Measurements from ENCODE around the gene TBC1D9B. TPM values are rescaled to one million over a fixed set of nuclear protein-coding genes. Genes with fewer than 3 reads are reported as not detected.

Gene TBC1D9B
- total RNA-seq, 1 experiment from 2014 or later, result 70.9 TPM

DNA sequence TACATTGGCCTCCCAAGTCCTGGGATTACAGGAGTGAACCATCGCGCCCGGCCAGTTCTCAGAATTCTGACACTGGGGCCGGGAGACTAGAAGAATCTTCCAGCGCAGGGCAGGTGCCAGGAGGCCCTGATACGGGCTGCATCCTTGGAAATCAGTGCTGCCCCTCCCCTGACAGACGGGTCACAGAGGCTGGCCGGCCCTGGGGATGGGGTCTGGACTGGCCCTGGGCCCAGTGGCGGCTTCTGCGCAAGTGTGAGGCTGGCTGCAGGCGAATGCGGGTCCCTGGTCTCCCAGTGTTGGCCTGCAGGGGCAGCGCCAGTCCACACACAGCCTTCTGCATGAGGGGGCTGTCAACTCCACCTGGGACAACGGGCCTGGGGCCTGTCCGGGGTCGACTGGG lies 831 bp upstream of the TBC1D9B start (continued):
- TF ChIP-seq, protein P1, sequence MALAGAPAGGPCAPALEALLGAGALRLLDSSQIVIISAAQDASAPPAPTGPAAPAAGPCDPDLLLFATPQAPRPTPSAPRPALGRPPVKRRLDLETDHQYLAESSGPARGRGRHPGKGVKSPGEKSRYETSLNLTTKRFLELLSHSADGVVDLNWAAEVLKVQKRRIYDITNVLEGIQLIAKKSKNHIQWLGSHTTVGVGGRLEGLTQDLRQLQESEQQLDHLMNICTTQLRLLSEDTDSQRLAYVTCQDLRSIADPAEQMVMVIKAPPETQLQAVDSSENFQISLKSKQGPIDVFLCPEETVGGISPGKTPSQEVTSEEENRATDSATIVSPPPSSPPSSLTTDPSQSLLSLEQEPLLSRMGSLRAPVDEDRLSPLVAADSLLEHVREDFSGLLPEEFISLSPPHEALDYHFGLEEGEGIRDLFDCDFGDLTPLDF (CRISPR knock-in tag; IDR thresholded peaks at IDR 0.05), result no peak

DNA sequence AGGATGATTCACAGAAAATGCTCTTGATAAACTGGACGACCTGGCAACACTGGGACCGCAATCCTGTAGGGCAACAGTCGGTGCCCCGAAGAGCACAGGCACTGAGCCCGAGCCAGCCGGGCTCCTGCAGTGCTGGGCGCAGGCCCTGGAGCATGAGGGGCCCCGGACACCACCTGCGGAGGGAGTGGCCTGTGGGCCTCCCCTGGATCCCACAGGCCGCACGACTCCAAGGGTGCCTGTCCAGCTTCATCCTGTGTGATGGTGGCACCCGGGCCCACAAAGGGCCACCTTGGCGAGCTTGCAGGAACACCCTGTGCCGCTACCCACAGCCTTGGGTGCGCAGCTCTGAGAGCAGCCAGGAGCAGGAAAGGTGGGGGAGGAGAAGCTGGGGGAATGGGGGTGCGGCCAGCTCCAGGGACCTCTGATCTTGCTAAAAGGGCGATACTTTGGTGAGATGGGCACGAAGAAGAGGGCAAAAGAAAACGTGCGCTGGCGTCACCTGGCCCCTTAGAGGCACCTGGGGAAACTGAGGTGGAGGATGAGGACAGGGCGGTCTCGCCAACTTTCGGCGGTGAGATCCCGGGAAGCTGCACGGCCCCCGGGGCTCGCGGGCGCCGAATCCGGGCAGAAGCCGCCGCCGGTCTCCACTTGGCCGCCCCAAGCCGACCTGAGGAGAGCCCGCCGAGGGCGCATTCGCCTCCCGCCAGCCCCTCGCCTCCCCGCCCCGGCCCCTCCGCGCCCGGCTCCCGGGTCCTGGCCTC lies 722 bp downstream of the TBC1D9B start:
- TF ChIP-seq, protein P2, sequence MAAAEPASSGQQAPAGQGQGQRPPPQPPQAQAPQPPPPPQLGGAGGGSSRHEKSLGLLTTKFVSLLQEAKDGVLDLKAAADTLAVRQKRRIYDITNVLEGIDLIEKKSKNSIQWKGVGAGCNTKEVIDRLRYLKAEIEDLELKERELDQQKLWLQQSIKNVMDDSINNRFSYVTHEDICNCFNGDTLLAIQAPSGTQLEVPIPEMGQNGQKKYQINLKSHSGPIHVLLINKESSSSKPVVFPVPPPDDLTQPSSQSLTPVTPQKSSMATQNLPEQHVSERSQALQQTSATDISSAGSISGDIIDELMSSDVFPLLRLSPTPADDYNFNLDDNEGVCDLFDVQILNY (CRISPR knock-in tag; IDR thresholded peaks at IDR 0.05), result no peak
- TF ChIP-seq JUN (CRISPR knock-in tag; IDR thresholded peaks at IDR 0.05) (no peak), FOXP1 (CRISPR knock-in tag; IDR thresholded peaks at IDR 0.05; ENCODE audit: borderline replicate concordance) (no peak), HMGA2 (CRISPR knock-in tag; IDR thresholded peaks at IDR 0.05) (no peak)
- TF ChIP-seq, protein P3, sequence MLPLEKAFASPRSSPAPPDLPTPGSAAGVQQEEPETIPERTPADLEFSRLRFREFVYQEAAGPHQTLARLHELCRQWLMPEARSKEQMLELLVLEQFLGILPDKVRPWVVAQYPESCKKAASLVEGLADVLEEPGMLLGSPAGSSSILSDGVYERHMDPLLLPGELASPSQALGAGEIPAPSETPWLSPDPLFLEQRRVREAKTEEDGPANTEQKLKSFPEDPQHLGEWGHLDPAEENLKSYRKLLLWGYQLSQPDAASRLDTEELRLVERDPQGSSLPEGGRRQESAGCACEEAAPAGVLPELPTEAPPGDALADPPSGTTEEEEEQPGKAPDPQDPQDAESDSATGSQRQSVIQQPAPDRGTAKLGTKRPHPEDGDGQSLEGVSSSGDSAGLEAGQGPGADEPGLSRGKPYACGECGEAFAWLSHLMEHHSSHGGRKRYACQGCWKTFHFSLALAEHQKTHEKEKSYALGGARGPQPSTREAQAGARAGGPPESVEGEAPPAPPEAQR (CRISPR knock-in tag; IDR thresholded peaks at IDR 0.05), result no peak
- TF ChIP-seq, protein P1 (CRISPR knock-in tag; IDR thresholded peaks at IDR 0.05), result no peak
- peaks cover 18% of the 10 kb centered on the region for H3K36me3 Mint-ChIP-seq
- ATAC-seq (peak; percentile 9), DNase-seq (ENCODE audit: low spot score) (peak; percentile 44)
- CTCF ChIA-PET, result interaction anchor here (0.8 to 2.6 kb wide), 7 partner anchors 12 to 184 kb away, joined by 3 to 19 read pairs (median 5); no protein-coding TSS in a partner anchor
- no peak overlapping the region for H3K27ac Mint-ChIP-seq
- peaks cover 3% of the 10 kb centered on the region; the same call in 1 of the 2 replicates for H3K4me1 Mint-ChIP-seq
- peak overlapping the region; percentile 81 for H3K4me3 Mint-ChIP-seq
- no peaks in the 10 kb centered on the region for H3K27me3 Mint-ChIP-seq (ENCODE audit: low read depth)
- H3K9me3 Mint-ChIP-seq, result no peaks in the 10 kb centered on the region
- POLR2A ChIA-PET, result interaction anchor here (0.6 kb wide), 1 partner anchor 717 kb away, joined by 4 read pairs; no protein-coding TSS in a partner anchor

DNA sequence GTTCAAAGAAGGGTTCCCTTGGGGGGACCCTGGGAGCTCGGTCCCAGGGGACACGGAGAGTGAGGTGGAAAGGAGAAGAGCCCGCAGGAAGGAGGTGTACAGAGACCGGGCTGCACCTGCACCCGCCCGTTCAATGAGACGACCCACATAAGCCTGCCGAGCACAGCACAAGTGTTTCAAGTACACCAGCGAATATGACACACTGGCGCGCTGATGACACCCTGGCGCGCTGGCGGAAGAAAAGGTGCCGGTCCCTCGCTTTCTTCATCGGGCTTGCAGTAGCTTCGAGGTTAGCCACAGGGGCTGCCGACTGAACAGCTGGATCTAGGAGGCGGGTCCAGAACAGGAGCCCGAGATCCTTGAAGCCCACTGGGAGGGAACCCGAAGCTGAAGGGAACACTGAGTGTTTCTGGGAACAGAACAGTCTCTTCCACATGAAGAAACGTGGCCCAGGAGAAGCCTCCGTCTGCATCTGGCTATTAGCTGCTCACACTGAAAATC lies 1.4 kb downstream of the TBC1D9B start:
- no peak for ATAC-seq
- ChIA-PET CTCF (interaction anchor here (0.8 to 2.6 kb wide), 6 partner anchors 11 to 144 kb away, joined by 3 to 19 read pairs (median 6); no protein-coding TSS in a partner anchor), POLR2A (interaction anchor here (0.6 kb wide), 1 partner anchor 718 kb away, joined by 4 read pairs; no protein-coding TSS in a partner anchor)
- Mint-ChIP-seq H3K36me3 (peaks cover 18% of the 10 kb centered on the region), H3K27ac (no peak overlapping the region), H3K4me1 (peaks cover 3% of the 10 kb centered on the region; the same call in 1 of the 2 replicates), H3K4me3 (peak overlapping the region; percentile 81), H3K9me3 (no peaks in the 10 kb centered on the region), H3K27me3 (ENCODE audit: low read depth) (no peaks in the 10 kb centered on the region)
- peak; percentile 27 for DNase-seq (ENCODE audit: low spot score)
- no peak for TF ChIP-seq ESRRA (CRISPR knock-in tag; IDR thresholded peaks at IDR 0.05; ENCODE audit: borderline replicate concordance)
- TF ChIP-seq EMX1 (CRISPR knock-in tag; IDR thresholded peaks at IDR 0.05), result no peak
- TF ChIP-seq MXD4 (CRISPR knock-in tag; IDR thresholded peaks at IDR 0.05; ENCODE audit: borderline replicate concordance), result no peak
- TF ChIP-seq, protein P4, sequence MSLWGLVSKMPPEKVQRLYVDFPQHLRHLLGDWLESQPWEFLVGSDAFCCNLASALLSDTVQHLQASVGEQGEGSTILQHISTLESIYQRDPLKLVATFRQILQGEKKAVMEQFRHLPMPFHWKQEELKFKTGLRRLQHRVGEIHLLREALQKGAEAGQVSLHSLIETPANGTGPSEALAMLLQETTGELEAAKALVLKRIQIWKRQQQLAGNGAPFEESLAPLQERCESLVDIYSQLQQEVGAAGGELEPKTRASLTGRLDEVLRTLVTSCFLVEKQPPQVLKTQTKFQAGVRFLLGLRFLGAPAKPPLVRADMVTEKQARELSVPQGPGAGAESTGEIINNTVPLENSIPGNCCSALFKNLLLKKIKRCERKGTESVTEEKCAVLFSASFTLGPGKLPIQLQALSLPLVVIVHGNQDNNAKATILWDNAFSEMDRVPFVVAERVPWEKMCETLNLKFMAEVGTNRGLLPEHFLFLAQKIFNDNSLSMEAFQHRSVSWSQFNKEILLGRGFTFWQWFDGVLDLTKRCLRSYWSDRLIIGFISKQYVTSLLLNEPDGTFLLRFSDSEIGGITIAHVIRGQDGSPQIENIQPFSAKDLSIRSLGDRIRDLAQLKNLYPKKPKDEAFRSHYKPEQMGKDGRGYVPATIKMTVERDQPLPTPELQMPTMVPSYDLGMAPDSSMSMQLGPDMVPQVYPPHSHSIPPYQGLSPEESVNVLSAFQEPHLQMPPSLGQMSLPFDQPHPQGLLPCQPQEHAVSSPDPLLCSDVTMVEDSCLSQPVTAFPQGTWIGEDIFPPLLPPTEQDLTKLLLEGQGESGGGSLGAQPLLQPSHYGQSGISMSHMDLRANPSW (CRISPR knock-in tag; conservative IDR thresholded peaks at IDR 0.05; ENCODE audit: low read depth), result no peak
- no peak for TF ChIP-seq NFE2L1 (CRISPR knock-in tag; IDR thresholded peaks at IDR 0.05)
- TF ChIP-seq ZNF396 (CRISPR knock-in tag; IDR thresholded peaks at IDR 0.05; ENCODE audit: borderline replicate concordance), result no peak
- TF ChIP-seq, protein P5, sequence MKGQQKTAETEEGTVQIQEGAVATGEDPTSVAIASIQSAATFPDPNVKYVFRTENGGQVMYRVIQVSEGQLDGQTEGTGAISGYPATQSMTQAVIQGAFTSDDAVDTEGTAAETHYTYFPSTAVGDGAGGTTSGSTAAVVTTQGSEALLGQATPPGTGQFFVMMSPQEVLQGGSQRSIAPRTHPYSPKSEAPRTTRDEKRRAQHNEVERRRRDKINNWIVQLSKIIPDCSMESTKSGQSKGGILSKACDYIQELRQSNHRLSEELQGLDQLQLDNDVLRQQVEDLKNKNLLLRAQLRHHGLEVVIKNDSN (CRISPR knock-in tag; IDR thresholded peaks at IDR 0.05), result no peak
- no peak for TF ChIP-seq FOXK1 (CRISPR knock-in tag; IDR thresholded peaks at IDR 0.05)
- no peak for TF ChIP-seq MYBL2 (CRISPR knock-in tag; IDR thresholded peaks at IDR 0.05)
- TF ChIP-seq ZNF263 (CRISPR knock-in tag; IDR thresholded peaks at IDR 0.05; ENCODE audit: low read depth), result no peak
